Fibroblast of pulmonary artery (primary cell): ENCODE results near the gene AFTPH.

ENCODE experiments used
- DNase-seq: peaks from one replicate; pipeline ENCODE4 v3.0.0-alpha.2; 2010; ENCODE audit warnings: low read depth
- H3K4me3 ChIP-seq: replicated peaks from 2 replicates; pipeline ENCODE4 v1.5.1; 2011; ENCODE audit warnings: low read depth, mild to moderate bottlenecking, control low read depth, low read length, moderate library complexity
- TF ChIP-seq, protein P1 (sequence below): IDR thresholded peaks from 2 replicates; pipeline ENCODE4 v1.5.1; 2011; ENCODE audit warnings: mild to moderate bottlenecking, control low read depth, low read length, inconsistent platforms; ENCODE audit errors: missing control alignments

The AFTPH gene

DNA sequence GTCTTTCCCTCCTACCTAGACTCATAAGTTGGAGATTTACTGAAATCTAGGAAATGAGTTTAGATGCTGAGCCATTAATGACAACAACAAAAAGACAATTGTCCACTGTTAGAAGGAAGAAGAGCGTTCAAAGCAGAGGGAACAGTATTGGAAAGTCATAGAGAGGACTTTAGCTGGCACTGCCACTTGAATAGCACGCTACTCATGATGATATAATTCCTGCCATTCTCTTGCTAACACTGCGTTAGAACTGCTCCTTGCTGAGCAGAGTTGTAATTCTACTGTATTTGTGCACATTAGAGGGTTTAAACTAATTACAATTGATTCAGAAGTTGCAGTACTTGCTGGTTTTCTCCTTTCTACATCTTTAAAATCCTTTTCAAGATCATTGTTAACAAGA, 9.0 kb upstream of the AFTPH start:
- TF ChIP-seq, protein P1, sequence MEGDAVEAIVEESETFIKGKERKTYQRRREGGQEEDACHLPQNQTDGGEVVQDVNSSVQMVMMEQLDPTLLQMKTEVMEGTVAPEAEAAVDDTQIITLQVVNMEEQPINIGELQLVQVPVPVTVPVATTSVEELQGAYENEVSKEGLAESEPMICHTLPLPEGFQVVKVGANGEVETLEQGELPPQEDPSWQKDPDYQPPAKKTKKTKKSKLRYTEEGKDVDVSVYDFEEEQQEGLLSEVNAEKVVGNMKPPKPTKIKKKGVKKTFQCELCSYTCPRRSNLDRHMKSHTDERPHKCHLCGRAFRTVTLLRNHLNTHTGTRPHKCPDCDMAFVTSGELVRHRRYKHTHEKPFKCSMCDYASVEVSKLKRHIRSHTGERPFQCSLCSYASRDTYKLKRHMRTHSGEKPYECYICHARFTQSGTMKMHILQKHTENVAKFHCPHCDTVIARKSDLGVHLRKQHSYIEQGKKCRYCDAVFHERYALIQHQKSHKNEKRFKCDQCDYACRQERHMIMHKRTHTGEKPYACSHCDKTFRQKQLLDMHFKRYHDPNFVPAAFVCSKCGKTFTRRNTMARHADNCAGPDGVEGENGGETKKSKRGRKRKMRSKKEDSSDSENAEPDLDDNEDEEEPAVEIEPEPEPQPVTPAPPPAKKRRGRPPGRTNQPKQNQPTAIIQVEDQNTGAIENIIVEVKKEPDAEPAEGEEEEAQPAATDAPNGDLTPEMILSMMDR = no peak
- no peak overlapping the region for H3K4me3 ChIP-seq
- DNase-seq = no peak

DNA sequence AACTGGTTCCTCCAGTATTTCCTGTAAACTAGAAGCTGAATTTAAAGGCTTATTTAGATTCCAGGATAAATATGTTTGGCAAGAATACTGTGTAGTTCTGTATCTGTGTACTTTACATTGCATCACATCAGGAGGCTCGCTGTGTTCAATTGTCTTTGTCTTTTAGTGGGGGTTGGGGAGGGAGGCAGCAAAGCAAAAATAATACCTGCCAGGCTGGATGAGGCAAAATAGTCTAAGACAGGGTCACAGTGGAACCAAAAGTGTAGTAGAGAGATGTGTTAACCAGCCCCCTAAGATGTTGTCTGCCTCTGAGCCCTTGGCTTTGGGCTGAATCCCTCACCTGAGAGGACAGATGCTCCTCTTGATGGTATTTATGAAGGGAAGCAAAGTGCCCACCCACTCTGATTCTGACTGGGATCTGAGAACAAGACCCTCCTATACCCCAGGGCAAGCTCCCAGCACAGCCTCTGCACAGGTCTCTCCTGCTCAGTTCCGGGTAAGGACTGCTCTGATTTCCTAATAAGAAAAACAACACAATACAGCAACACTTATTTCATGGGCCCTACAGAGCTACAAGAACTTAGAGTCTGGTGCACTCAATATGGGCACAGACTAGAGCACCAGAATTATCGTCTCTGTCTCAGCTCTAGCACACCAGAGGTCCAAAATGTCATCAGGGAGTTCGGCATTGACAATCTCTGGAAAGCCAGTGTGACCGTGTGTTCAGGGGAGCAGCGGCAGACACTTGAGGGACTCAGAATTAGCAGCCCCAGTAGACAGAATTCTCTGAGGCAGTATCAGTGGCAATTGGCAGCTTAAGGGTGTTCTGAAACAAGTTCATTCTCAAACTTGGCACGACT, 7.2 kb upstream of the AFTPH start:
- TF ChIP-seq, protein P1 = no peak
- peak; percentile 23 for DNase-seq
- no peak overlapping the region for H3K4me3 ChIP-seq

DNA sequence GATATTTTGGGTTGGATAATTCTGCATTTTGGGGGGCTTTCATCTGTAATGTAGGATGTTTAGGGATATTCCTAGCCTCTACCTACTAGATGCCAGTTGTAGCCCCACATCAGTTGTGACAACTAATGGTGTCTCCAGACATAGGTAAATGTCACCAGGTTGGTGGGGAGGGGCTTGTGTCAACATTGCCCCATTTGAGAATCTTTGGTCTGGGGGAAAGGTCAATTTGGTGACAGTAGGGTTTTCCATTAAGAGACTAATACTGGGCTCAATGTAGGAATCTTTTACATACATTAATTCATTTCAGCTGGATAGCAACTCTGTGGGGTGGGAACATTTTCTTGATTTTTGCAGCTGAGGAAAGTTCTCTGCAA, 6.6 kb upstream of the AFTPH start:
- no peak overlapping the region for H3K4me3 ChIP-seq
- TF ChIP-seq, protein P1 = no peak
- no peak for DNase-seq

DNA sequence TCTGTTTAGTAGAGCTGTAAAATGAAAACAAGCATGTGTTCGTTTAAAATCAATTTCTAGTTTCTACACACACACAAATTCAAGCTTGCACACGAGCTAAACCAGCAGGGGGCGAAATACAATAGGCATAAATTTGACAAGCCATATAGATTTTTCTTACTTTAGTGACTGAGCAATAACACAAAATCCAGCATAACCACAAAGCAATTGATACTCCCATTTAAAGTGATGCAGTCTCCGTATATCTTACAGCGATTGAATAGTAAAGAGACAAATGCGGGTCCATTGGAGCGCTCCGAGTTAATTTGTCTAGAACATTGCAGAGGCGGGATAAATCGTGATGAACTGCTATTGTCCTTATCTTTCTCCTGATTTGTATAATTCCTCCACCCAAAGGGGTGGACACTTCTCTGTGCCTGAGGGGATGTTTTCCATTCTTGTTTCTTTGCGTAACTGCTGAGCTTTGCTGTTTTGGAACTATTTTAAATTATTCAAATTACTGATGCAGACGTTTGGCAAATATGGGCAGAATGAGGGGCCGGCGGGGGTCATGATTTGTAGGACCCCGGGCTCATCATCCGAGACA, 1.2 kb upstream of the AFTPH start:
- peak; percentile 91 for DNase-seq
- H3K4me3 ChIP-seq = peak overlapping the region; percentile 78
- TF ChIP-seq, protein P1 = peak; percentile 87

DNA sequence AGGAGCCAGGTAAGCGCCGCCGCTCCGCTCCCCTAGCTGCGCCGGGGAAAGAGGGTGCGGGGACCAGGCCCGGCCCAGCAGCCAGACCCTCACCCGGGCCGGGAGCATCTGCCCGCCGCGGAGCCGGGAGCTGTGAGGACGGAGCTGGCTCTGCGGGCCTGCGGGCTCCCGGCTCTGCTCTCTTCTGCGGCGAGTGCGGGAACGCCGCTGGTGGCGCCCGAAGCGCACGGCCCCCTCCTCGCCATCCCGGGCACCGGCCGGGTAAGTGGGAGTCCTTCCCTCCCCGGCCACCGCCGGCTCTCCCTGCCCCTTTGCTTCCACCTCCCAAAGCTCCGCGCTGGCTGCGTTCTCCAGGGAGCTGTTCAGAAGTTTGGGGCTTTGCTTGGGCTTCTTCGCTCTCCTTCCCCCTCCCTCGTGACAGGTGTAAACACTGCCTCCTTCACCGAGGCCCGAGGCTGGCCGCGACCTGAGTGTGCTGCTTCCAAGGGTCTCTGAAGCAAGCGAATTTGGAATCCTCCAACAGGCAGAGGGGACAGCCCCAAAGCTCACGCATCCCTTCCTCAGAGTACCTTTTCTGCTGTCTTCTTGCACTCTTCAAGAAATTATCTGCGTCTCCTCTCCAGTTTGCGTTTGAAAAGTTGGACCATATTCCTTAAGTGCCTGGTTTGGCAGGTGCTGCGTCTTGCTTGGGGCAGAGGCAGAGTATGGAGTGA, 632 bp downstream of the AFTPH start:
- TF ChIP-seq, protein P1 = no peak
- DNase-seq = peak; percentile 11
- H3K4me3 ChIP-seq = peak overlapping the region; percentile 78

DNA sequence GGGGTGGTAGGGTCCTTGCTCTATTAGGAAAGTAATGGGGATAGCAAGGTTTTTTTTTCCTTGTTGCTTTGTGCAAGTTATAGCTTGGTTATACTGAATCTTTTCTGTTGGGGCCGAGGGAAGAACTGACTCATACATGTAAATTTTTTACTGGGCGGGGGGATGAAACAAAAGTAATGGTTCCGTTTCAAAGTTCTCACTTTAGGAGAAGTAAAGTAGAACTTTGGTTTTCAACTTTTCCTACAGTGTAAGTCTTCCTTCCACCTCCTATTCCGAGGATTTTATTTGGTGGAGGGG, 1.1 kb downstream of the AFTPH start:
- TF ChIP-seq, protein P1 = no peak
- peak overlapping the region; percentile 78 for H3K4me3 ChIP-seq
- peak; percentile 23 for DNase-seq
